PC-3 (cell line): ENCODE results near the gene ADAMTSL3. TPM values are rescaled to one million over a fixed set of nuclear protein-coding genes. Genes with fewer than 3 reads are reported as not detected.

Source experiments
- ATAC-seq: fragments of 200-7000 bp; cut with Tn5 transposase; 2 replicates; pipeline ENCODE4 v1.9.1; 2020; ENCODE audit warnings: mild to moderate bottlenecking, moderate library complexity
- BruUV-seq: library from RNA; stranded (reverse); fragments of 400-500 nt; replicated peaks from 2 replicates; lab custom pipeline; 2021; lab: Mats Ljungman, UMichigan
- CTCF ChIA-PET: fragments of 300-600 bp; sonication (Branson Sonifier 250); formaldehyde crosslinking; loops from one replicate; lab custom pipeline; 2022; ENCODE audit warnings: antibody characterized with exemption; lab: Charles Lee
- POLR2A ChIA-PET: fragments of 300-600 bp; sonication (Branson Sonifier 250); formaldehyde crosslinking; loops from one replicate; lab custom pipeline; 2022; ENCODE audit warnings: antibody characterized with exemption; ENCODE audit not compliant: unreplicated experiment; lab: Charles Lee
- DNase-seq: peaks from one replicate; pipeline ENCODE4 v3.0.0-alpha.2; 2015
- H2AFZ ChIP-seq: fragments of 300-600 bp; sonication (generic); 2 replicates; pipeline ENCODE4 v1.6.0; 2016; ENCODE audit warnings: antibody characterized with exemption, low read length
- H3F3A ChIP-seq: fragments of 300-600 bp; sonication (generic); one replicate; pipeline ENCODE4 v1.6.0; 2017; ENCODE audit warnings: antibody characterized with exemption, low read length, control low read depth, mild to moderate bottlenecking; ENCODE audit not compliant: unreplicated experiment
- H3K27ac ChIP-seq: fragments of 300-600 bp; sonication (generic); 2 replicates; pipeline ENCODE4 v1.5.1; 2016; ENCODE audit warnings: mild to moderate bottlenecking, low read length
- H3K27me3 ChIP-seq: fragments of 300-600 bp; sonication (generic); 2 replicates; pipeline ENCODE4 v1.6.1; 2016; ENCODE audit warnings: low read length, mixed read lengths
- H3K36me3 ChIP-seq: fragments of 300-600 bp; sonication (generic); 2 replicates; pipeline ENCODE4 v1.6.1; 2016; ENCODE audit warnings: low read depth, mixed run types, low read length, mixed read lengths
- H3K4me1 ChIP-seq: fragments of 300-600 bp; sonication (generic); 2 replicates; pipeline ENCODE4 v1.5.1; 2016; ENCODE audit warnings: low read length; ENCODE audit not compliant: insufficient read depth
- H3K4me2 ChIP-seq: fragments of 300-600 bp; sonication (generic); 2 replicates; pipeline ENCODE4 v1.6.0; 2016; ENCODE audit warnings: low read length
- H3K4me3 ChIP-seq: fragments of 300-600 bp; sonication (generic); 2 replicates; pipeline ENCODE4 v1.5.1; 2016; ENCODE audit warnings: mild to moderate bottlenecking, low read length, mixed read lengths
- H3K79me2 ChIP-seq: fragments of 300-600 bp; sonication (generic); 2 replicates; pipeline ENCODE4 v1.6.1; 2017; ENCODE audit warnings: low read length, mixed read lengths
- H3K9ac ChIP-seq: fragments of 300-600 bp; sonication (generic); 2 replicates; pipeline ENCODE4 v1.6.0; 2016; ENCODE audit warnings: mild to moderate bottlenecking, low read length
- H3K9me2 ChIP-seq: fragments of 300-600 bp; sonication (generic); replicated peaks from 2 replicates; pipeline ENCODE4 v1.6.1; 2016; ENCODE audit warnings: mixed run types, low read length, mixed read lengths
- H3K9me3 ChIP-seq: fragments of 300-600 bp; sonication (generic); 2 replicates; pipeline ENCODE4 v1.6.1; 2016; ENCODE audit warnings: low read length, mixed read lengths
- H4K20me1 ChIP-seq: fragments of 300-600 bp; sonication (generic); 2 replicates; pipeline ENCODE4 v1.6.1; 2016; ENCODE audit warnings: low read length, mixed read lengths
- EZH2 ChIP-seq: fragments of 300-600 bp; sonication (generic); IDR thresholded peaks from one replicate; pipeline ENCODE4 v1.6.1; 2017; ENCODE audit warnings: antibody characterized with exemption, mild to moderate bottlenecking, low read length; ENCODE audit not compliant: unreplicated experiment
- EZH2phosphoT487 ChIP-seq: fragments of 300-600 bp; sonication (generic); IDR thresholded peaks from 2 replicates; pipeline ENCODE4 v1.6.1; 2018; ENCODE audit warnings: mild to moderate bottlenecking, antibody characterized with exemption, low read length, borderline replicate concordance
- intact Hi-C: fragments of 100-400 bp; cut with micrococcal nuclease; formaldehyde crosslinking; loops from 2 replicates; pipeline ENCODE4 v1.9.0; 2023
- total RNA-seq: library from RNA; depleted of rRNA; stranded (reverse); fragments of >200 nt; gene quantifications from 2 replicates; pipeline ENCODE4 v1.2.3, GENCODE V29; 2014
- TF ChIP-seq, protein P1 (sequence below): fragments of 300-600 bp; sonication (generic); conservative IDR thresholded peaks from 2 replicates; pipeline ENCODE4 v1.5.1; 2017; ENCODE audit warnings: antibody characterized with exemption, low read depth, mild to moderate bottlenecking, low read length

Gene ADAMTSL3
- total RNA-seq, 1 experiment from 2014 or later: 7.9 TPM

DNA sequence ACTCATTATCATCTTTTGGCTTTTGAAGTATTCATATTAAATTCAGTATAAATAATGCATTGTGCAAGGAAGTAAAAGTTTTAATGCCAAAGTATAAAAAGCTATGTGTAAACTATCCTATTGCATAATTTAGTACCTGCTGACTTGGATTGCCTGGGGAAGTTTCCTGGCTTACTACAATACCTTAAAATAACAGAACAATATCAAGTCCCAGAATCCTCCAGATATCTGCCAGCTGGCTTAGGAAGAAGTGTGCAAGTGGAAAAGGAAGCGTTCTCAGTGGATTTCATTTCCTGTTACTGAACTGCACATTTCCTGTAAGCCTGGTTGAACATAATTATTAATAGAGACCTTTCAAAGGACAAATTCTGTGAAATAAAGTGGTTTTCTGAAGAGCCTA, 236.7 kb downstream of the ADAMTSL3 start:
- no peak for DNase-seq
- POLR2A ChIA-PET: no interaction called here

DNA sequence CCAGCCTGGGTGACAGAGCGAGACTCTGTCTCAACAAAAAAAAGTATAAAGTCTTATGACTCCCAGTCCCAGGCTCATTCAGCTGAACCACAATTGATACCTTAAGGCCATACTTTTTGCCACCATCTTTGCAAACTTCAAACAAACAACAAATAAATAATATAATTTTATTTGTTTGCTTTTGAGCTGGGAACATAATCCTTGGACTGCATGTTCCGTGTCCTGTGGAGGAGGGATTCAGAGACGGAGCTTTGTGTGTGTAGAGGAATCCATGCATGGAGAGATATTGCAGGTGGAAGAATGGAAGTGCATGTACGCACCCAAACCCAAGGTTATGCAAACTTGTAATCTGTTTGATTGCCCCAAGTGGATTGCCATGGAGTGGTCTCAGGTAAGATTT, 238.6 kb downstream of the ADAMTSL3 start:
- no peak for ATAC-seq
- TF ChIP-seq EZH2 (no peak), EZH2phosphoT487 (no peak)
- TF ChIP-seq, protein P1, sequence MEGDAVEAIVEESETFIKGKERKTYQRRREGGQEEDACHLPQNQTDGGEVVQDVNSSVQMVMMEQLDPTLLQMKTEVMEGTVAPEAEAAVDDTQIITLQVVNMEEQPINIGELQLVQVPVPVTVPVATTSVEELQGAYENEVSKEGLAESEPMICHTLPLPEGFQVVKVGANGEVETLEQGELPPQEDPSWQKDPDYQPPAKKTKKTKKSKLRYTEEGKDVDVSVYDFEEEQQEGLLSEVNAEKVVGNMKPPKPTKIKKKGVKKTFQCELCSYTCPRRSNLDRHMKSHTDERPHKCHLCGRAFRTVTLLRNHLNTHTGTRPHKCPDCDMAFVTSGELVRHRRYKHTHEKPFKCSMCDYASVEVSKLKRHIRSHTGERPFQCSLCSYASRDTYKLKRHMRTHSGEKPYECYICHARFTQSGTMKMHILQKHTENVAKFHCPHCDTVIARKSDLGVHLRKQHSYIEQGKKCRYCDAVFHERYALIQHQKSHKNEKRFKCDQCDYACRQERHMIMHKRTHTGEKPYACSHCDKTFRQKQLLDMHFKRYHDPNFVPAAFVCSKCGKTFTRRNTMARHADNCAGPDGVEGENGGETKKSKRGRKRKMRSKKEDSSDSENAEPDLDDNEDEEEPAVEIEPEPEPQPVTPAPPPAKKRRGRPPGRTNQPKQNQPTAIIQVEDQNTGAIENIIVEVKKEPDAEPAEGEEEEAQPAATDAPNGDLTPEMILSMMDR: no peak
- no peaks in the 10 kb centered on the region for H3K9me3 ChIP-seq
- H3K4me3 ChIP-seq: no peak overlapping the region
- H3K27ac ChIP-seq: no peak overlapping the region
- no peaks in the 10 kb centered on the region for H3K36me3 ChIP-seq
- H3F3A ChIP-seq: no peaks in the 10 kb centered on the region
- no TSS peak for BruUV-seq
- intact Hi-C loops: no loop called here
- no peaks in the 10 kb centered on the region for H3K79me2 ChIP-seq
- peaks cover 5% of the 10 kb centered on the region for H3K4me1 ChIP-seq
- ChIA-PET CTCF (no interaction called here), POLR2A (no interaction called here)
- H3K27me3 ChIP-seq: no peaks in the 10 kb centered on the region
- no peak for DNase-seq
- no peak overlapping the region for H2AFZ ChIP-seq
- H4K20me1 ChIP-seq: no peaks in the 10 kb centered on the region
- no peaks in the 10 kb centered on the region for H3K9me2 ChIP-seq
- no peak overlapping the region for H3K4me2 ChIP-seq
- no peak overlapping the region for H3K9ac ChIP-seq

More for the DNA sequence above, 236.7 kb downstream of the ADAMTSL3 start:
- Histone ChIP-seq H3K4me1 (peaks cover 15% of the 10 kb centered on the region), H3K27me3 (no peaks in the 10 kb centered on the region), H3K79me2 (no peaks in the 10 kb centered on the region), H3K27ac (no peak overlapping the region), H2AFZ (no peak overlapping the region), H3K4me3 (no peak overlapping the region), H3F3A (no peaks in the 10 kb centered on the region), H3K4me2 (no peak overlapping the region), H3K9me2 (no peaks in the 10 kb centered on the region), H4K20me1 (no peaks in the 10 kb centered on the region), H3K9ac (no peak overlapping the region), H3K9me3 (no peaks in the 10 kb centered on the region), H3K36me3 (no peaks in the 10 kb centered on the region)
- CTCF ChIA-PET: no interaction called here
- no peak; the same call in 1 of the 2 replicates for ATAC-seq
- TF ChIP-seq EZH2 (no peak), EZH2phosphoT487 (no peak)
- TF ChIP-seq, protein P1: no peak
- intact Hi-C loops: no loop called here
- no TSS peak for BruUV-seq

DNA sequence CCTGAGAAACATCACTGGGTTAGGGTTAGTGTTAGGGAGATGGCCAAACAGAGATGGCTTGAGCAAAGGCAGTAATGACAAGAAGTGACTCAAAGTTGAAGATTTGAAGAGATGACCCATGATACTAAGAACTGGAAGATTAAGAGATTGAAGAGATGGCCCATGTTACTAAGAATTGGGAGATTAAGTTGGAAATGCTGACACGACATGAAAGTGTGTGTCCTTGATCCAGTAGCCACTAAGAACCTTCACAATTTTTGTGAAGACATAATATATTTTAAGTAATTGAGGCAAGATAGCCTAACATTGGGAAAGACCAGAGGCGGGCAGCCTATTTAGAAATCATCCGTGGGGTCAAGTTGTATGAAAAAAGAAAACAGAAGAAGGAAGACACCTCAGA, 239.4 kb downstream of the ADAMTSL3 start:
- Histone ChIP-seq H3F3A (no peaks in the 10 kb centered on the region), H2AFZ (no peak overlapping the region), H3K9me3 (no peaks in the 10 kb centered on the region), H4K20me1 (no peaks in the 10 kb centered on the region), H3K36me3 (no peaks in the 10 kb centered on the region), H3K4me3 (no peak overlapping the region), H3K9me2 (no peaks in the 10 kb centered on the region), H3K4me2 (no peak overlapping the region), H3K9ac (no peak overlapping the region), H3K27me3 (no peaks in the 10 kb centered on the region), H3K27ac (no peak overlapping the region), H3K4me1 (no peaks in the 10 kb centered on the region), H3K79me2 (no peaks in the 10 kb centered on the region)
- no TSS peak for BruUV-seq
- CTCF ChIA-PET: no interaction called here
- DNase-seq (no peak), ATAC-seq (no peak)
- intact Hi-C loops: no loop called here
- POLR2A ChIA-PET: no interaction called here
- TF ChIP-seq, protein P1: no peak
- no peak for TF ChIP-seq EZH2phosphoT487
- TF ChIP-seq EZH2: no peak
